Measurements from ENCODE around the gene ARHGAP12. TPM values are rescaled to one million over a fixed set of nuclear protein-coding genes. Genes with fewer than 3 reads are reported as not detected.
"Not testable (repeated sequence)": the region's sequence is repeated elsewhere in the genome, so short reads cannot be mapped to it uniquely, and the experiment has no call there.

ARHGAP12 gene
- total RNA-seq, 1 donor from 2014 or later = 77.3 TPM

DNA sequence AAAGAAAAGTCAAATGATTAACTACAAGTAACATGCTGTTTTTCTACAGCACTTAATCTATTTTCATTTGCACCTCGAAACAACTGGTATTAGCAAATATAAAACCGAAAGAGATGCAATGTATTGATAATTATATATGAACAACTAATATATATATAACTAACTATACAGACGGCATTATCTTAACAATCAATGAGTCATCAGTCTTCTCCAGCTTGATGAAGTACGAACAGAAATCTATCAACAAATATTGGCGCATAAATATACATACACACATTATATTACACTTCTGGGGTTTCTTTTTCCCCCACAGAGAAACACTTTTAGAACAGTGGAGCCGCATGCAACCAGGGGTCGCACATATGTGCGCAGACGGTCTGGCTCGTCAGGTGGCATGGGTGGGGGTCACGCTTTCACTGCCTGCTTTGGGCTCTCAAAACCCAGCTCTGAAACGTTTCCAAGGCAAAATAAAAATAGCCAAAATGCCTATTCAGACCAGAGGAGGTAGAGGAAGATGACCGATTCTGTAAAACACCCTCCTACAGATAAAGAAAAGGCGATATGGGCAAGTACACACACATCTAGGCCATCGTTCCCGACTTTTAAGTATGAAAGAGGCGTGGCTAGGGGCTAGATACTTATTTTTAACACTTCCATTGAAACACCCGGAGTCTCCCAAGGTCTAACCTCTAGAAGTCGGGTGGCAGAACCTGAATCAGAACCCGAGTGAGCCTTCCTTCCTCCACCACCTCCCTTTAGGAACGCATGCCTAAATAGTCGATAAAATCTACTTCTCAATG, 1.7 kb downstream of the ARHGAP12 start:
- DNase-seq (ENCODE audit: low spot score) = peak; percentile 13

DNA sequence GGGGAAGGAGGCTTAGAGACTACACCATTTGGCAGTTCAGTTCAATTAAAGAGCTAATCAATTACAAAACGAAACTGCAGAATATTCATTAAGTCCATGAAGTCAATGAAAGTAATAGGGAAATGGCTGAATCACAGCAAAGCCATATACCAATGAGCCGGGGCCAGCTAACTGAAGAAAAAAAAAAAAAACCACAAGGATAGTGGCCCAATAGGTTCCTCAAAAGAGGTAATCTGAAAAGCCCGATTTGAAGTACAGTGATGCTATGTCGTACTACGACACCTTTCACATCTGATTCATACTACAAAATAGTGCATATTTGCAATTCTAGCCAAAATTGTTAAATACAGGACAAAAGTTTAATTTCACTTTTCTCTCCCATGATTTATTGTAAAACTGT, 2.5 kb downstream of the ARHGAP12 start:
- no peak for DNase-seq (ENCODE audit: low spot score)

DNA sequence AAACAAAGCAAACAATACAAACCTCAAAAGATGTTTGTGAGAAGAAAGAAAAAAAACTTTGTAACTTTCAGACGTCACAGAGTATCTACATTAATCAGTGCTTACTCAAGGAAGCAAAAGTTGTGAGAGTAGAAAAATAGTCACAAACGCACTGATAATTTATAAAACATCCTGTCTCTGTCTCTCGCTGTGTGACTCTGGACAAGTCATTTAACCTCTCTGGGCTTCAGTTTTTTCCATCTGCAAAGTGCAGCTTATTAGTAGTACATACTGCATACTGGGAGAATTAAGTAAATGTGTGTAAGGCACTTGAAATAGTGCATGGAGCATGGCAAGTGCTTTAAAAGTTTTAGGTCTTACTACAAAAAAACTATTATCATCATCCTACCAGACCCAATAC, 3.8 kb downstream of the ARHGAP12 start:
- no peak for DNase-seq (ENCODE audit: low spot score)

DNA sequence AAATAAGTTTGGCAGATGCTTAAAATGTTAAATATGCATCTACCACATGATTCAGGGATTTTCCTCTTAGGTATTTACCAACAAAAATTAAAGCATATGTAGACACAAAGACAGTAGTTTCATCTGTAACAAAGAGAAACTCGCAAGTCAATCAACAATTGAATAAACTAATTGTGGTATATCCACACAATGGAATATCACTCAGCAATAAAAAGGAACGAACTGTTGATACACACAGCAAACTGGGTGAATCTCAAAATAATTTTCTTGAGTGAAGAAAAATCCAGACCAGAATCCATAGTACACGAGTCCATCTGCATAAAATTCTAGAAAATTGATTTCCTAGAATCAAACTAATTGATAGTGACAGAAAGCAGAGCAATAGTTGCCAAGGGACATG, 5.2 kb downstream of the ARHGAP12 start:
- no peak for DNase-seq (ENCODE audit: low spot score)

DNA sequence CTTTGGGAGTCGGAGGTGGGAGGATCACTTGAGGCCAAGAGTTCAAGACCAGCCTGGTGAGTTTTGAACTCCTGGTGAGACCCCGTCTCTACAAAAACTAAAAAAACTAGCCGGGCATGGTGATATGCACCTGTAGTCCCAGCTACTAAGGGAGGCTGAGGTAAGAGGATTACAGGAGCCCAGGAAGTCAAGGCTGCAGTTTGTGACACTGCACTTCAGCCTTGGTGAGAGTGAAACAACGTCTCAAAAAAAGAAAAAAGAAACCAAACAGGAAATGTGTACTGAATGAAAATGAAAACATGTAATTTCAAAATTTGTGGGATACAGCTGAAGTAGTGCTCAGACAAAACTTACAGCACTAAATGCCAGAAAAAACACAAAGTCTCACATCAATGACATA, 7.6 kb downstream of the ARHGAP12 start:
- no peak for DNase-seq (ENCODE audit: low spot score)

DNA sequence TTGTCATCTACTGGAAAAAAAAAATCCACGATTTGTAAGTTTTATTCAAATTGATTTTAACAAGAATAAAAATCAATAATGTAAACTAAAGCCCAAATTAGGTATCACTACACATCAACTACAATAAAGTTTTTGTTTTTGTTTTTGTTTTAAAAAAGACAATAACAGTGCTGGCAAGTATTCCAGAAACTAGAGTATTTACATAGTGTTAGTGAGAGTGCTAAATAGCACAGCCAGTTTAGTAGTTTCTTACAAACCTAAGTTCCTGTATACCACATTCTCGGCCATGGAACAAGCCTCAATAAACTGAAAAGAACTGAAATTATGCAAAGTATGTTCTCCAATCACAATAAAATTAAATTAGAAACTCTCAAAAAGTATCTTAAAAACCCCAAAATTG, 8.1 kb downstream of the ARHGAP12 start:
- no peak for DNase-seq (ENCODE audit: low spot score)

DNA sequence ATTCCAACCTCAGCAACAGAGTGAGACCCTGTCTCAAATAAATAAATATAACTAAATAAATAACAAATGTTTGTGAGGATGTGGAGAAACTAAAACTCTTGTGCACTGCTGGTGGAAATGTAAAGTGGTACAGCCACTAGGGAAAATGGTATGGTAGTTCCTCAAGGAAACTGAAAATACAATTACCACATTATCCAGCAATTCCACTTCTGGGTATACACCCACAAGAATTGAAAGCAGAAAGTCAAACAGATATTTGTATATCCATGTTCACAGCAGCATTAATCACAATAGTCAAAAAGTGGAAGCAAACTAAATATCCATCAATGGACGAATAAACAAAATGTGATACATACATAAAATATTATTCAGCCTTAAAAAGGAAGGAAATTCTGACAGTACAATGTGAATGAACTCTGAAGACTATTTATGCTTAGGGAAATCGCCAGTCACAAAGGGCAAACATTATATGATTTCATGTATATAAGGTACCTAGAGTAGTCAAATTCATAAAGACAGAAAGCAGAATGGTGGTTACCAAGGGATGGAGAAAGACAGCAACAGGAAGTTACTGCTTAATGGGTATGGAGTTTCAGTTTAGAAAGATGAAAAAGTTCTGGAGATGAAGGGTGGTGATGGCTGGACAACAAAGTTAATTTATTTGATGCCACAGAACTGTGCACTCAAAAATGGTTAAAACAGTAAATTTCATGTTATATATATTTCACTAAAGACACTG, 9.8 kb downstream of the ARHGAP12 start:
- DNase-seq (ENCODE audit: low spot score) = no peak

DNA sequence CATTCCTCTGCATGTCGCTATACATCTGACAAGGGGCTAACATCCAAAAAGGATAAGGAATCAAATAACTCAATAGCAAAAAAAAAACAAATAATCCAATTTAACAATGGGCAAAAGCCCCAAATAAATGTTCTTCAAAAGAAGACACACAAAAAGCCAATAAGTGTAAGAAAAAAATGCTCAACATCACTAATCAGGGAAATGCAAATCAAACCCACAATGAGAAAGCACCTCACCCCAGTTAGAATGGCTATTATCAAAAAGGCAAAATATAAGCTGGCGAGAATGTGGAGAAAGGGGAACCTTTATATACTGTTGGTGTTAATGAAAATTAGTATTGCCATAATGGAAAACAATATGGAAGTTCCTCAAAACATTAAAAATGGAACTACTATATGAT, 14.3 kb downstream of the ARHGAP12 start:
- no peak for DNase-seq (ENCODE audit: low spot score)

DNA sequence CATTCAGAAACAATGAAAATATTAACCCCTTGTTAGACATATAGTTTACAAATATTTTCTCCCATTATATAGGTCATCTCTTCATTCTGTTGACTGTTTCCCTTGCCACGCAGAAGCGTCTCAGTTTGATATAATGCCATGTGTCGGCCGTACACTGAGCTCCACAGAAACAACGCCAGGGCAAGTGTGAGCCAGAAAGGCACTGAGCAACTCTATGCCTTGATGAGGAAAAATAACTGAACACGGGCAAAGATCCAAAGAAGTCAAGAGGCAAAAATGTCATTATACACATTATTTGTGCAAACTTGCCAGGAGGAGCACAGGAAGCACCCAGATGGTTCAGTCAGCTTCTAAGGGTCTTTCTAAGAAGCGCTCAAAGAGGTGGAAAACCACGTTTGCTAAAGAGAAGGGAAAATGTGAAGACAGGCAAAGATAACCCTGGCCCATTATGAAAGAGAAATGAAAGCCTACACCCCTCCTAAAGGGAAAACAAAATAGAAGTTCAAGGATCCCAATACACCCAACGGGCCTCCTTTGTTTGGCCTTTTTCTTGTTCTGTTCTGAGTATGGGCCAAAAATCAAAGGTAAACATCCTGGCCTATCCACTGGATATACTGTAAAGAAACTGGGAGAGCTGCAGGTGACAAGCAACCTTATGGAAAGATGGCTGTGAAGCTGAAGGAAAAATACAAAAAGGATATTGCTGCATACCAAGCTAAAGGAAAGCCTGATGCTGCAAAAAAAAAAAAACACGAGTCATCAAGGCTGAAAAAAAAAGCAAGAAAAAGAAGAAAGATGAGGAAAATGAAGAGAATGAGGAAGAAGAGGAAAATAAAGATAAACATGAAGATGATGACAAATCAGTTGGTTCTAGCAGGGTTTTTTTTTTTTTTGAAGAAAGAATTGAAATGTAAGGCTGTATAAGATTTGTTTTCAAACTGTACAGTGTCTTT, 15.5 kb downstream of the ARHGAP12 start:
- DNase-seq (ENCODE audit: low spot score) = no peak

DNA sequence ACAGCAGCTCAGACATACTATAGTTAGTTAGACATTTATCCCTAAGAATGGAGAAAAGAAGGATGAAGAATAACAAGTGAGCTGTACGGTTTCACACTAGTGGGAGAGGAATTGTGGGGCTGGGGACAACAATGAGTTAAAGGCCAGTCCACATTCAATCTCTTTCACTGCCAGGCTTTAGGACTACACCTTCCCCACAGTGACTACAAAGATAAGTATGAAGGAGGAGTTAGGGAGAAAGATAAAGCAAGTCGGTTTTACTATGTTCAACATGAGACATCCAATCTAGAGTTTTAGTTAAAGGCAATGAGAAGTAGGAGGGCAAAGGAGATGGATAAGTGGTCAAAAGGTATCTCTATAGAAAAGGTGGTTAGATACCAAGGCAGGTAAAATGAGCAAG, 16.3 kb downstream of the ARHGAP12 start:
- no peak for DNase-seq (ENCODE audit: low spot score)

DNA sequence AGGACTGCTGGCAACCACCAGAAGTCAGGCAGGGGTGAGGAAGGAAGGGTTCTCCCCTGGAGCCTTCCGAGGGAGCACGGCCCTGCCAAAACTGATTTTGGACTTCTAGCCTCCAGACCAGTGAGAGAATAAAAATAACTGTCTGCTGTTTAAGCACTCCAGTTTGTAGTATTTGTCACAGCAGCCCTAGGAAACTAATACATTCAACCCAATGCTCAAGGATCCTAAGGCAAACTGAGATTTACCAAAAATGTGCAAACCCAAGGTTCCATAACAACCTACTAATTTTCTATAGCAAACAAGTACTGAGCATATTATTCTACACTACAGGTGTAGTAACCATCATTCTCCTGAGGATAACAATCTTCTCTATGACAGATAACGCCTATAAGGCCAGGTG, 18.6 kb downstream of the ARHGAP12 start:
- no peak for DNase-seq (ENCODE audit: low spot score)

DNA sequence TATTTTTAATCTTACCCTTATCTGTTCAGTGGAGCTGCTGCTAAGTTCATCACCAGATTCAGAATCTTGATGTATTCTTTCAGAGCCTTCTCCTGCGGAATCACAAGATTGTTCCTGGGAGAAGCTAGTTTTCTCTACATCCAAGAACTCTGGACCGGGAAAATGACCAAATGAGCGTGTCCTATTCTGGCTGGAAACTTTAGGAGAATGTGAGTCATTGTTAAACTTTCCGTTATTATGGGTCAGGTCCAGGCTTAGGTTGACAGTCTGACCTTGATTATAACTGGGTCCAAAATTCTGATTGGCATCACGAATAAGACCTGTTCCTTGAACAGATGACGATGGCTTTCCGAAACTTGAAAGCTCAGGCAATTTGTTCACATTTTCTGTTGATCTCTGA, 20.5 kb downstream of the ARHGAP12 start:
- DNase-seq (ENCODE audit: low spot score) = no peak

DNA sequence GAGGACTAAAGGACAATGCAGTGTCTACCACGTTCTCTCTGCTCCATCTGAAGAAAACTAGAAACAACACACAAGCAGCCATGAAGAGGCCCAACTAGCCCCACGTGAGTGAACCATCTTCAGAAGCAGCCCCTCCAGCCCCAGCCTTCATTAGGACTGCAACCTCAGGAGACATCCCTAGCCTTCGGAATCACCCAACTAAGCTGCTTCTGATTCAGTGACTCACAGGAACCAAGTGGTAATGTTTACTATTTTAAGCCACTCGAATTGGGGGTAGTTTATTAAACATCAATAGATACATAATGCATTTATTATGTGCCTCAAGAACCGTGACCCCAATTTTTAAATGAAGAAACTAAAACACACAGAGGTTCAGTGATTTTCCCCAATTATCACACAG, 22.6 kb downstream of the ARHGAP12 start:
- no peak for DNase-seq (ENCODE audit: low spot score)

DNA sequence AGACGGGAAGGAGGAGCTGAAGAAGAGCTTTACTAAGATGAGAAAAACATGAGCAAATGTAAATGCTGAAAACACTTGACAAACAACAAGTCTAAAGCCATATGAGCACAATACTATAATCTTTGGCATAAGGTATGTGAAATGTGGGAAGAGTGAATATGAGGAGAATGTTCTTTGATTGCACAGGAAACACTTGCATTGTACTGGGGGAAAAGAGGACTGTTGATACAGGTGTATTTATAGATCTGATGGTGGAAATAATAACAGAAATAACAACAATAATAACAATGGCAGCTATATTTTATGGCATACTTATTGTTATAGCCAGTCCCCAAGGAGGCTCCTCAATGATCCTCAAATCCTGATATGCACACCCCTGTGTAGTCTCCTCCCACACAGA, 23.0 kb downstream of the ARHGAP12 start:
- no peak for DNase-seq (ENCODE audit: low spot score)

DNA sequence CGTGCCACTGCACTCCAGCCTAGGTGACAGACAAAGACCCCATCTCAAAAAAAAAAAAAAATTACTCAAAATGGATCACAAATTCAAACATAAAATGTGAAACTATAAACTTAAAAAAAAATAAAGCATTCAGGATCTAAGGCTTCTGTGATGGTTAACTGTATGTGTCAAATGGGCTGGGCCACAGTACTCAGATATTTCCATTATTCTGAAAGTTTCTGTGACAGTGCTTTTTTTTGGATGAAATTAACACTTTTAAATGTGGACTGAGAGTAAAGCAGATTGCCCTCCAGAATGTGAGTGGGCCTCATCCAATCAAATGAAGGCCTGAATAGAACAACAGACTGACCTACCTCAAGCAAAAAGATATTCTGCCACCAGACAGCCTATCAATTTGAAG, 26.0 kb downstream of the ARHGAP12 start:
- no peak for DNase-seq (ENCODE audit: low spot score)

DNA sequence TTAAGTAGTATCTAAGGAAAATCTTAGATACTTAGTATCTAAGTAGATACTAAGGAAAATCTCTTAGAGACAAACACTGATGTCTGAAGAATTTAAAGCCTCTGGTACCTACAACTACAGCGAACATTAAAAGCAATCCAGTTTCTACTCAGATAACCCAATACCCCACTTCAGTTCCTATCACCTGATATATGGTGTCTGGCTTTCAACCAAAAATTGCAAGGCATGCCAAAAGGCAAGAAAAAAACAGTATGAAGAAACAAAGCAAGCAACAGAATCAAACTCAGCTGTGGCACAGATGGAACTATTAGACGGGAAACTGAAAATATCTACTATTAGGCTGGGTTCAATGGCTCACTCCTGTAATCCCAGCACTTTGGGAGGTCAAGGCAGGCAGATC, 31.1 kb downstream of the ARHGAP12 start:
- peak; percentile 41 for DNase-seq (ENCODE audit: low spot score)

DNA sequence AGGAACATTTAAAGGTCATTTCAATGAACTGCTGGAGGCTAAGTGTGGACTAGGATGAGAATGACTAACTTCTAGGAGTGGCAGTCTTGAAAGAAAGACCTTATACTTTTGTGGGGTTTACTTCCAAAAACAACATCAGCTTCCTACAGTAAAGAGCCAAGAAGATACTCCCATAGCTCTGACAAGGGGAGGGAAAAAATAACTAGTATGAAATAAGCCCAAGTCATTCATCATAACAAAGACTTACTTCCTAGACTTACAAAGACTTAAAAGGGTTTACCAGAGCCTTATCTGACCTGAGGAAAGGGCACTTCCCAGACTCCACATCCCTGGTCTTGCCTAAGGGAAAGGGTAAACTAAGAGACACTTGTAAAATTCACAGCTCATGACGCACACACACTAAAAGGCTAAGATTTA, 31.7 kb downstream of the ARHGAP12 start:
- peak; percentile 57 for DNase-seq (ENCODE audit: low spot score)

DNA sequence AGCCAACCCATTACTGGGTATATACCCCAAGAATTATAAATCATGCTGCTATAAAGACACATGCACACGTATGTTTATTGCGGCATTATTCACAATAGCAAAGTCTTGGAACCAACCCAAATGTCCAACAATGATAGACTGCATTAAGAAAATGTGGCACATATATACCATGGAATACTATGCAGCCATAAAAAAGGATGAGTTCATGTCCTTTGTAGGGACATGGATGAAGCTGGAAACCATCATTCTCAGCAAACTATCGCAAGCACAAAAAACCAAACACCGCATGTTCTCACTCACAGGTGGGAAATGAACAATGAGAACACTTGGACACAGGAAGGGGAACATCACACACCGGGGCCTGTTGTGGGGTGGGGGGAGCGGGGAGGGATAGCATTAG, 32.9 kb downstream of the ARHGAP12 start:
- DNase-seq (ENCODE audit: low spot score) = not testable (repeated sequence)

DNA sequence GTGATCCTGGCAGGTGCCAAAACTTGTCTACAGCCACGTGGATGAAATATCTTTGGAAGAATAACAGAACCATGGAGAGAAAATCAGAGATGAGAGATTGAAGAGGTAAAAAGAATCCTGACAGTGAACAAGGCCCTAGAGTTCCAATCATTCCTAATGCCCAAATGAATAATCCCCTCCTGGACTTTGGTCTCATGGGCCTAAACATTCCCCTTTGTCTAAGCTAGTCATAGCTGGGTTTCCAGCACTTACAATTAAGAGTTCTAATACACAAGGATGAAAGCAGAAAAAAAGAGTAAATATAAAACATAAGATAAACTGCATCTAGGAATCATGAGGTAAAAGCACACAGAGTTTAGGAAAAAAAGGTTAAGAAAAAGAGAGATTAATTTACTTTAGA, 40.2 kb downstream of the ARHGAP12 start:
- DNase-seq (ENCODE audit: low spot score) = no peak

DNA sequence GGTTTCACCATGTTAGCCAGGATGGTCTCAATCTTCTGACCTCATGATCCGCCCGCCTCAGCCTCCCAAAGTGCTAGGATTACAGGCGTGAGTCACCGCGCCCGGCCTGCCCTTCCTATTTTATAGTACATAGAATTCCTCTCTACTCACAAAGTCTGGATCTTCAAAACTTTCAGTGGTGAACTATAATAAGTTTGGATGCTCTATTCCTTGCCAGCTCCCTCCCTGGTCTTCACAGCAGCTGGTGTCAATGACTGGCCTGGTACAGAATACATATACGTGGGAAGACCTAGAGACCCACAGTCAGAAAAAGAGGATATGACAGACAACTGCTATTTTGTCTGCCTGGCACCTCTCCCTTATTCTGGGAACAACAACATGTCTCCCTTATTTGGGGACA, 40.8 kb downstream of the ARHGAP12 start:
- no peak for DNase-seq (ENCODE audit: low spot score)

DNA sequence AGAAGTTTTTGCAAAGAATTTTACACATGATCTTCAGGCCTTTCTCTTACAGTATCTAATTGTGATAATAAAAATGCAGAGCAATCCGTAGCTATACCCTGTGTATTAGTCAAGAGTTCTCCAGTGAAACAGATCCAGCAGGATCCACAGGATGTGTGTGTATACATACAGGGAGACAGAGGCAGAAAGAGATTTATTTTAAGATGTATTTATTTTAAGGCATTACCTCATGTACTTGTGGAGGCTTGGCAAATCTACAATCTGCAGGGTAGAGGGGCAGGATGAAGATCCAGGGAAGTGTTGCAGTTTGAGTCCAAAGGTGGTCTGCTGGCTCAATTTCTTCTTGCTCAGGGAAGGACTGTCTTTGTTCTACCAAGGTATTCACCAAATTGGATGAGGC, 41.7 kb downstream of the ARHGAP12 start:
- DNase-seq (ENCODE audit: low spot score) = peak; percentile 11

DNA sequence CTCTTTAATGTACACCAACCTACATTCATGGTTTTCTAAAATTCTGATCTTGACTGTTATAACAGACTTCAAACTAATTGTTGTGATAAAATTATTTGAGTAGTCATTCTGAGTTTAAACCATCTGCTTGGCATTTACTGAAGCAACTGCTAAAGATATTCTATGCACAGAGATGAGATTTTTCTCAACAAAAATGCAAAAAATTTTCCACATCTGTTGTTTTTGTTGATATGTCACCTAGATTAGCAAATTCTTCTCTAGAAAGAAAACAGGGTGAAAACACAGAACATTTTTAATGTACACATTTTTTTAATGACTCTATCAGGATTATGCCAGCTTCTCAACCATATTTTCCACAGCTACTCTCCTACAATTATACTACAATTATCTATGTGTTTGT, 42.7 kb downstream of the ARHGAP12 start:
- DNase-seq (ENCODE audit: low spot score) = no peak
